ENCODE results near the gene CERK.

The CERK gene

GRCh38 chr22:46662226-46662625, 75.8 kb downstream of the CERK start:
- no peak for TF ChIP-seq CTCF (IDR thresholded peaks at IDR 0.05; ENCODE audit: control insufficient read depth, insufficient read depth, low read depth, low read length, missing control alignments)
- DNase-seq (ENCODE audit: low read depth): no peak
- H3K4me3 ChIP-seq (ENCODE audit: control insufficient read depth, low read depth, low read length): no peak overlapping the region

- TF ChIP-seq CTCF (IDR thresholded peaks at IDR 0.05; ENCODE audit: control insufficient read depth, insufficient read depth, low read depth, low read length, missing control alignments): no peak
- no peak overlapping the region for H3K4me3 ChIP-seq (ENCODE audit: control insufficient read depth, low read depth, low read length)
- no peak for DNase-seq (ENCODE audit: low read depth)
Observed at GRCh38 chr22:46661221-46661851, 76.7 kb downstream of the CERK start.

GRCh38 chr22:46660604-46661201, 77.3 kb downstream of the CERK start:
- DNase-seq (ENCODE audit: low read depth): no peak
- TF ChIP-seq CTCF (IDR thresholded peaks at IDR 0.05; ENCODE audit: control insufficient read depth, insufficient read depth, low read depth, low read length, missing control alignments): no peak
- no peak overlapping the region for H3K4me3 ChIP-seq (ENCODE audit: control insufficient read depth, low read depth, low read length)

- DNase-seq (ENCODE audit: low read depth): no peak
- TF ChIP-seq CTCF (IDR thresholded peaks at IDR 0.05; ENCODE audit: control insufficient read depth, insufficient read depth, low read depth, low read length, missing control alignments): no peak
- no peak overlapping the region for H3K4me3 ChIP-seq (ENCODE audit: control insufficient read depth, low read depth, low read length)
Observed at GRCh38 chr22:46659791-46660186, 78.3 kb downstream of the CERK start.

GRCh38 chr22:46659059-46659790, 78.8 kb downstream of the CERK start:
- no peak for TF ChIP-seq CTCF (IDR thresholded peaks at IDR 0.05; ENCODE audit: control insufficient read depth, insufficient read depth, low read depth, low read length, missing control alignments)

GRCh38 chr22:46657996-46658947, 79.8 kb downstream of the CERK start:
- no peak for DNase-seq (ENCODE audit: low read depth)
- no peak for TF ChIP-seq CTCF (IDR thresholded peaks at IDR 0.05; ENCODE audit: control insufficient read depth, insufficient read depth, low read depth, low read length, missing control alignments)

More at GRCh38 chr22:46659059-46659790, 78.8 kb downstream of the CERK start:
- no peak overlapping the region for H3K4me3 ChIP-seq (ENCODE audit: control insufficient read depth, low read depth, low read length)
- DNase-seq (ENCODE audit: low read depth): no peak

More at GRCh38 chr22:46657996-46658947, 79.8 kb downstream of the CERK start:
- no peak overlapping the region for H3K4me3 ChIP-seq (ENCODE audit: control insufficient read depth, low read depth, low read length)

All from AG09309 (cell line).